DMS79 (cell line): ENCODE data around the gene GPR161.
A peak's percentile ranks its signal among the peaks of the same experiment; 100 is the strongest.

ENCODE experiments used
- DNase-seq: peaks from one replicate; lab custom pipeline; 2025; lab: John Stamatoyannopoulos, UW

The GPR161 gene

DNA sequence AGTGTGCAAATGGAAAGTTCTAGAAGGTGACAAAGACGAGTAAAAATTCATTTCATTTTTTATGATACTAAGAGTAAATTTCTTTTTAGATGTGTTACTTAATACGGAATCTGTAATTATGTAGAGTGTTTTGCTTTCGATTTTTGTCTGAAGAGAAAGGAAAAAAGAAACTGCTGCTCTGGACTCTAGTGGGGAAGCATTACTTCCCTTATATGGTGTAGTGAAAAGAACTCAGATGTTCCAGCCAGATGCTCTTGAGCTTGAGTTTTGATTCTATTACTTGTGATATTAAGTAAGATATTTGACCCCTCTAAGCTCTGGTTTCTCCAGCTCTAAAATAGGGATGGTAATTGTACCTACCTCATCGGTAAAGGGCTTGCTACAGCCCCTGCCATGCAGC lies 12.2 kb upstream of the GPR161 start:
- DNase-seq, result no peak

DNA sequence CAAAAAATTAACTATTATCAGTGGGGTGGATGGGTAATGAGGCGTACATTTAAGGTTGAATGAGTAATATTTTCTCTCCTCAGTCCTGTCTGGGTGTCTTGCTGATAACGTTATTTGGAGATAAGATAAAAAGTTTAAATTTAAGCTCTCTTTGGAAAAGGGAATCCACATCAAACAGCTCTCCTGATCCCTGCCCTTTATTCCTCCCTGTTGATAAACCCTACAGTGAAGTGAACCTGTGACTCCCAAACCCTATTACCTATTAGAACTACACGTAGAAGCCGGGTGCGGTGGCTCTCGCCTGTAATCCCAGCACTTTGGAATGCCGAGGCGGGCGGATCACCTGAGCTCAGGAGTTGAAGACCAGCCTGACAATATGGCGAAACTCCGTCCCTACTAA lies 9.9 kb upstream of the GPR161 start:
- DNase-seq, result no peak

DNA sequence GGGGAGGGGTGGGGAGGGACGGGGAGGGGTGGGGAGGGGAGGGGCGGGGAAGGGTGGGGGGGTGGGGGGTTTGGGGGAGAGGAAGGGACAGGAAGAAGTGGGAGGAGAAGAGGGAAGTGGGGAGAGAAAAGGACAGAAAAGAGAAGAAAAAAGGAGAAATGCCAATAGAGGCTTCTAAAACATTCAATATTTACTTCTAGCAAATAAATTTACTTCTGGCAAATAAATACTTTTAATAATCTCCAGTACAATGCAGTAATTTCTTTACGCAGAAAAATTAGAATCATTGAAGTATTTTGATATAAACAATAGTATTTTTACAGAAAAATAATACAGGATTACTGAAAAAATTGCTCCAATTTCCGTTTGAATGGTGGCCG lies 9.4 kb upstream of the GPR161 start:
- DNase-seq, result no peak

DNA sequence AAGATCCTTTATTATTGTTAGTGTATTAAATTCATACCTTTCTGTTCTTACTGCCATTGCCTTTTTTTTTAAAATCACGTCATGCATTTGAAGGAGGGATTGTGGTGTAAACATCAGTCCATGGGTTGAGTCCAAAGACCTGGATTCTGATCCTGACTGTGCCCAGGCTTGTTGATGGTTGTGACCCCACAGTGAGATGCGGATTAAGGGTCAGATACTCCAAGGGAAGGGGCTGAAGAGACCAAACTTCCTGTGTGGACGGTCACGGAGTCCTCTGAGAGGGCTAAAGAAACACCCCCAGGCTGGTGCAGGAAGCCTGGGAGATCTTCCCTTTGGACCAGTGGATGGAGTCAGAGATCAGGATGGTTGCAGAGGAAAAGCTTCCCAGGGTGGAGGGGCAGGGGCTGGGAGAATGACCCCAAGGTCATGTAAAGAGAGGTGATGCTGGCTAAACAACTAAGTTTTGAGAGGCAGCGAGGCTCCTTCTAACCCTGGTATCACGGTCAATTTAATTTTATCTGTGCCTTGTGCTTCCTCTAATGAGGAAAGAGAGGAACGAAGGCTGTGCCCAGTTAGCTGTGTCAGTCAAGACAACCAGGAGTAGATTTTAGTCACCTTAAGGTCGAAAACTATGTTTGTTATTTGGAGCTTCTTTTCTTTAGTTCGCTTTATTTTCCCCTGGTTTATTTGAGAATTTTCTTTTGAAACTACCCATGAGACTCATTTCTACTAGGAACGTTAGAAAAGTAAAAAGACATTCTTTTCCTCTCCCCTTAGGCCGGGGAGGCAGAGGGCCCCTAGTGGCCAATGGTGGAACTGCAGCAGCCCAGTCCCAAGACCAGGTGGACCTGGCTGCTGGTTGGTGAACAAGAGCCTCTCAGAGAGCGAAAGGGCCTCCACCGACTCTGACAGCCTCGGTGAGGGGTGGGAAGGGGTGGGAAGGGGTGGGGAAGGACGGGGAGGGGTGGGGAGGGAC lies 8.7 kb upstream of the GPR161 start:
- DNase-seq, result peak; percentile 24

- DNase-seq, result no peak
These were observed 5.2 kb upstream of the GPR161 start for GRCh38 chr1:168141871-168142385.

DNA sequence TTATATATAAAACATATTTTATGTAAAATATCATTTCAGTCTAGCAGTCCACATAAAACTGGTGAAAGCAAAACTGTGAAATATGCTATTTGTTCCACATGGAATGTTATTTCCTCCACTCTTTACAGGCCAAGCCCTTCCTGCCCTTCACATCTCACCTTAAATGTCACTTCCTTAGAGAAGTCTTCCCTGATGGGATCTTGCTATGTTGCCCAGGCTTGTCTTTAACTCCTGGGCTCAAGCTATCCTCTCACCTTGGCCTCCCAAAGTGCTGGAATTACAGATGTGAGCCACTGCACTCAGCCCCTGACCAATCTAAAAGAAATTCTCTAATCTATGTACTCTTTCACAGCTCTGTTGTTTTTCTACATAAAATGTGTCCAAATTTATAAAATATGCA lies 2.3 kb upstream of the GPR161 start:
- no peak for DNase-seq

DNA sequence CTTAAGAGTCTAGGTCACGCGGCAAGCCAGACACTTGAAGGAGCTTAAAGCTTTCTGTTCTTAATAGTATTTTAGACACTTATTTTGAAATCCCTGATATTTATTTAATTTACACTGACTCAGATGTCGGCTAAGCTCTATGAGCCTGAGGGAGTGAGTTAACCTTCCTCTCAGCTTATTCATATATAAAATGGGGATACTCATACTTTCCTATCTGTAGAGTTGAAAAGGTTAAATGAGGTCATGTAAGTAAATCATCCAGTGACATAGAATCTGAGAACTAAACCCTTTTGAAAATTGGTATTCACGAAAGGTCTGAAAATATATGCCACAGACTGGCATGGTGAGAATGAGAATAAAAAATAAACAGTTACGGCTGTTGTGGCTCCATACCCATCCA lies 1.4 kb upstream of the GPR161 start:
- no peak for DNase-seq

- no peak for DNase-seq
These were observed 738 bp upstream of the GPR161 start for GRCh38 chr1:168137515-168137821.

DNA sequence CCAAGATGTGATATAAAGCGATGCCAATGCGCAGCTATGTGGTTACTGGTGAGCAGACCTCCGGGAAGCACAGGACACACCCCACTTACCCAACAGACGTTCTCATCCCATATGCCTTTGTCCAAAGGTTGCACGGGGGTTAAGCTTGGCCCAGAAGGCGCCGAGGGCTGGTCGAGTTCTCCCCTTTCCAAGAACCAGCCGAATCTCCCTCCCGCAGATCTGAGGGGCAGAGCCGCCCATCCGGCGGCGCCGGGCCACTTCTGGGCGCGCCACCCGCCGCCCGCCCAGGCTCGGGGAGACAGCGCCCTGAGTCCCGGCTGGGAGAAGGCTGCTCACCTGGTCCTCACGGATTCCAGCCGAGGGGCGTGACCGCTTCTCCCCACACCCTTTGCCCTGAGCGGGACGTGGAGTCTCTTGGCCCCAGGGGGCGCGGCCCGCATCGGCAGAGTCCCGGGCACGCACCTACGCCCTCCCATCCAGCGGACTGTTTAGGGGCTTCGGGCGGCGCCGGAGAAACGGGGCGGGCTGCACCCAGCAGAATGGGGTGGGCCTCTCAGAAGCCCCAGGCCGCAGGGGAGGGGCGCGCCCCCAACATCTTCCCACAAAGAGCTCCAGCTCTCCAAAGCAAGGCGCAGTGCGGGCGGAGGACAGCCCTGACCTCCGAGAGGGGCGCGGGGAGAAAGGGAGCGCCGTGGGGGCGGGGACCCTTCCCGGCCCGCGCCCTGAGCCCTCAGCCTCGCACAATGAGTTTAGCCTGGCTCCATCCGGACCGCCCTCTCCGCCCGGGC lies 615 bp downstream of the GPR161 start:
- no peak for DNase-seq

- no peak for DNase-seq
These were observed 1.4 kb downstream of the GPR161 start for GRCh38 chr1:168135116-168135920.

DNA sequence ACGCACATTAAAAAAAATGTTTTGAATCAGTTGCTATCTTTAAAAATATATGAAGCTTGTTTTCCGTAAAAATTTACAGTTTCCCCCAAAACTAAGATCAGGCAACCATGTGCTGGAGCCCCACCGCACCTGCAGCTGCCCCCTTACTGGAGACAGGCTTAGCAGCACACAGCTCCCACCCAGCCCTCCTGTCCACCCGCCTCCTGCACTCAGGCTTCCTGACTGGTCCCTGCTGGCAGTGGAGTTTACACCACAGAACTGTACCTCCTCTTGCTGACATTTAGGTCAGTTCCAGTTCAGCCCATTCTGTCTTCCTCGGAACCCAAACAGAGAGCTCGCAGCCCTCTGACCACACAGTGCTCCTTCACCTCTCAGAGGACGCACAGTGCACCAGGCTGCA lies 2.1 kb downstream of the GPR161 start:
- no peak for DNase-seq

- DNase-seq, result no peak
These were observed 2.6 kb downstream of the GPR161 start for GRCh38 chr1:168134132-168134531.

- no peak for DNase-seq
These were observed 6.8 kb downstream of the GPR161 start for GRCh38 chr1:168129933-168130332.

DNA sequence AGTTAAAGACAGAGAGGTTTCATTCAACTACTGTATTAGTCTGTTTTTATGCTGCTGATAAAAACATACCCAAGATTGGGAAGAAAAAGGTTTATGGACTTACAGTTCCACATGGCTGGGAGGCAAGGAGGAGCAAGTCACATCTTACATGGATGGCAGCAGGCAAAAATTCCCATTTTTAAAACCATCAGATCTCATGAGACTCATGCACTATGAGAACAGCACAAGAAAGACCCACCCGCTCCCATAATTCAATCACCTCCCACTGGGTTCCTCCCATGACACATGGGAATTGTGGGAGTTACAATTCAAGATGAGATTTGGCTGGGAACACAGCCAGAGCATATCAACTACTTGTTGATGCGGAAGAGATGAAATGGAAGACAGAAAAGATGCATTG lies 9.2 kb downstream of the GPR161 start:
- DNase-seq, result no peak

- DNase-seq, result no peak
These were observed 11.7 kb downstream of the GPR161 start for GRCh38 chr1:168125051-168125450.

- DNase-seq, result no peak
These were observed 15.2 kb downstream of the GPR161 start for GRCh38 chr1:168121401-168122011.

- DNase-seq, result no peak
These were observed 17.0 kb downstream of the GPR161 start for GRCh38 chr1:168119750-168120149.

DNA sequence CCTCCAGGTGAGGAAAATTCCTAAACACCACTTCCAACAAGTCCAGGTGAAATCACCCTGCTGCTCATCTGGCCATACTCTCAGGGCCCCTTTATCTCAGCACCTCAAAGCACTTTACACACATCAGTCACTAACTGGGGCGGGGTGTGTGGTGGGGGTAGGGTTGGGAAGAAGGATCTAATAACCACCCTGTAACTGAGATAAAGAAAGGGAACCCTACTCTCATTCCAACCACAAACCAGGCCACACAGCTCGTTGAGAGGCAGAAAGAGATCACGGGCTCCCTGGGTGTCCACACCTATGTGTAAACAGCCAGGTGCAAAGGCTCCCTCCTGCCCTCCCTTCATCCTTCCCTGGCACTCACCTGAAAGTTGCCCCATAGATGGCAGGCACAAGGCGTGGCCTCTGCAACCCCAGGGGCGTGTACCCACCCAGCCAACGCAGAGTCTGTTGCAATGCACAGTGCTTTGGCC lies 20.4 kb downstream of the GPR161 start:
- peak; percentile 9 for DNase-seq

DNA sequence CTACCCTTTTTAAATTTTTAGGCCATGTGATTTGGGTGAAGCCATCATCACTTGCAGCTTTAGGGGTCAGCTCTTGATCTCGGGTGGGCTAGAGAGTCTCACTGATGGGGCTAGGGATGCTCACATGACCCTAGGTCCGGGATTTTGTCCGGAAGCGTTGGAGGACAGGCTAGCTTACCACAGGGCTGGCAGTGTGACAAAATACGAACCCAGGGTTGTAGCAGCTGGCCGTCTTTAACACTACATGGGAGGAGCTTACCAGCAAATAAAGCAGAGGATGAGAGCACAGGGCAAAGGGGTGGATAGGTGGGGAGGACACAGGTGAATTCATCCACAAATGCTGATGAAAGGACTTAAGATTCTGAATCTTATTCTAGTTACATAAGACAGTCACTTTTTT lies 21.9 kb downstream of the GPR161 start:
- no peak for DNase-seq

DNA sequence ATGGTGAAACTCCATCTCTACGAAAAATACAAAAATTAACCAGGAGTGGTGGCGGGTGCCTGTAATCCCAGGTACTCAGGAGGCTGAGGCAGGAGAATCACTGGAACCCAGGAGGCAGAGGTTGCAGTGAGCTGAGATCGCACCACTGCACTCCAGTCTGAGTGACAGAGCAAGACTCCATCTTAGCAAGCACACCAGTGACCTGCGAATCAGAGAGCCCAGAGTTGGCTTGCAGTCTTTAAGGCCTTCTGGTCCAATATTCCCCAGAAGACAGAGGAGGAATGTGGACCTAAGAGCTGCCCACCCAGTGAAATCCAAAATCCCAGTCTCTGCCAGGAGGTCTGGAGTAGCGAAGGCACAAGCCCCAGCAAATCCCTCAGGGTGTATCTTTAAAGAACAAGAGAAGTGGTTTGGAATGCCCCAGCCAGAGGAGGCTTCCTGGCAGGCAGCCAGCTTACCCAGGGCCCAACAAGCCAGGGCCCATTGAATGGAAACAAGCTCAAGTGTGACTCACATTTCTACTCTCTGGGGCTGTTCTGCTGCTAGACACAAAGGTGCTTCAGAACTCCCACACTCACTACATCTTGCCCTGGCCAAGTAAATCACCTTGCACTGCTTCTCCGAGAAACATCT lies 23.9 kb downstream of the GPR161 start:
- DNase-seq, result peak; percentile 89

GRCh38 chr1:168110896-168111545 lies 25.7 kb downstream of the GPR161 start:
- no peak for DNase-seq
